Measurements from ENCODE around the gene ACTN1. TPM values are rescaled to one million over a fixed set of nuclear protein-coding genes. Genes with fewer than 3 reads are reported as not detected.

Gene ACTN1
- total RNA-seq, 4 donors from 2014 or later, result 103 to 254 (median 136) TPM

DNA sequence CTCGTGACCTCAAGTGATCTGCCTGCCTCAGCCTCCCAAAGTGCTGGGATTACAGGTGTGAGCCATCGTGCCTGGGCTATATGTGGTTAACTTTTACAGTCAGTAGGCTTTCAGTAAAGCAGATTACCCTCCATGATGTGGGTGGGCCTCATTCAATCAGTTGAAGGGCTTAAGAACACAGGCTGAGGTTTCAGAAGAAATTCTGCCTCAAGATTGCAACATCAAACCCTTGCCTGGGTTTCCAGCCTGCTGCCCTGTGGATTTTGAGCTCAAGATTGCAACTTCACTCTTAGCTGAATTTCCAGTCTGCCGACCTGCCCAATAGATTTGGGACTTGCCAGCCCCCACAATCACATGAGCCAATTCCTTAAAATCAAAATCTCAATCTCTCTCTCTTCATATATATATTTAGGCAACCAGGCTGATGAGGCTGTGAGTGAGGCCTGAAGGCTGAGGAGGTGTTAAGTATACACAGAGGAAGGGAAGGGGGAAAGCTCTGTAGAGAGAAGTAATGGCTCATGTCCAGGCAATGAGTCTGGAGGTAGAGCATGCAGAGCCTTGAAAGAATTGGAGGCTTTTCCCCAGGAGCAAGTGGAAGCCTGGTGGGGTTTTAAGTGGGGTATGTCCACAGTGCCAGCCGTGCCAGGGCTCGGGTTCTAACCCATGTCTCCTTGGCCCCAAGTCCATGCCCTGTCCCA lies 33.3 kb upstream of the ACTN1 start:
- DNase-seq (ENCODE audit: low spot score), result no peak
- ATAC-seq (ENCODE audit: low FRiP score), result no peak
- TF ChIP-seq, protein P1, sequence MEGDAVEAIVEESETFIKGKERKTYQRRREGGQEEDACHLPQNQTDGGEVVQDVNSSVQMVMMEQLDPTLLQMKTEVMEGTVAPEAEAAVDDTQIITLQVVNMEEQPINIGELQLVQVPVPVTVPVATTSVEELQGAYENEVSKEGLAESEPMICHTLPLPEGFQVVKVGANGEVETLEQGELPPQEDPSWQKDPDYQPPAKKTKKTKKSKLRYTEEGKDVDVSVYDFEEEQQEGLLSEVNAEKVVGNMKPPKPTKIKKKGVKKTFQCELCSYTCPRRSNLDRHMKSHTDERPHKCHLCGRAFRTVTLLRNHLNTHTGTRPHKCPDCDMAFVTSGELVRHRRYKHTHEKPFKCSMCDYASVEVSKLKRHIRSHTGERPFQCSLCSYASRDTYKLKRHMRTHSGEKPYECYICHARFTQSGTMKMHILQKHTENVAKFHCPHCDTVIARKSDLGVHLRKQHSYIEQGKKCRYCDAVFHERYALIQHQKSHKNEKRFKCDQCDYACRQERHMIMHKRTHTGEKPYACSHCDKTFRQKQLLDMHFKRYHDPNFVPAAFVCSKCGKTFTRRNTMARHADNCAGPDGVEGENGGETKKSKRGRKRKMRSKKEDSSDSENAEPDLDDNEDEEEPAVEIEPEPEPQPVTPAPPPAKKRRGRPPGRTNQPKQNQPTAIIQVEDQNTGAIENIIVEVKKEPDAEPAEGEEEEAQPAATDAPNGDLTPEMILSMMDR (IDR thresholded peaks at IDR 0.05), result no peak

DNA sequence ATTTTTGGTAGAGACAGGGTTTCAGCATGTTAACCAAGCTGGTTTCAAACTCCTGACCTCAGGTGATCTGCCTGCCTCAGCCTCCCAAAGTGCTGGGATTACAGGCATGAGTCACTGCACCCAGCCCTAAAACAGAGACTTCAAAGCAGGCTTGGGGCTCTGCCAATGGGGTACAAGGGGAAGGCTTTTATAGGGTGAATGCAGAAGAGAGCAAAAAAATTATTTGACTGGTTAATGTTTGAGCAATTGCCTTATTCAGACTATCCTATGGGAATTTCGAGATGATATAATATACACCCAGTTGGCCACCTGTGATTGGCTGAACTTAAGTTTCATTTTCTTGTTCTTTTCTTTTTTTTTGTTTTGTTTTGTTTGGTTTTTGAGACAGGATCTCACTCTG lies 31.5 kb upstream of the ACTN1 start:
- TF ChIP-seq, protein P1 (IDR thresholded peaks at IDR 0.05), result no peak
- no peak for DNase-seq (ENCODE audit: low spot score)
- ATAC-seq (ENCODE audit: low FRiP score), result no peak

DNA sequence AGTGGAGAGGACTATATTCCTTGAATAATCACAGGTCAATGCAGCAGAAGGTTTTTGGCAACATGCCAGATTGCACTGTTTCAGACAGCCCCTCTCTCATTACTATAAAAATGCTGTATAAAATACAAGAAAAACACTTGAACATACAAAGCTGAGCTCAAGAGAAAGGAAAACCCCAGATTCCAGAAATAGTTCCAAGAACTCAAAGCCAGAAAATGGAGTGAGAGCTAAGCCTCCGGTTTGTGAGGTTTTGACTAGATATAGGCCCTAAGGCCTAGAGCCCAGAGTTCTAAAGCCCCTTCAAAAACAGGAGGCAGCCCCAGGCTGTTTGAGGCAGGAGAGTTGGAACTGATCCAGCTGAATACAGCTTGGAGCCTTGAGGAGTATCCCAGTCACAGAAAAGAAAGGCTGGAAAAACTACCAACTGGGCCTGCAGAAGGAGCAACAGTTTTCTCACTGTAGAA lies 29.4 kb upstream of the ACTN1 start:
- ATAC-seq (ENCODE audit: low FRiP score) (no peak), DNase-seq (ENCODE audit: low spot score) (no peak)
- TF ChIP-seq, protein P1 (IDR thresholded peaks at IDR 0.05), result no peak

DNA sequence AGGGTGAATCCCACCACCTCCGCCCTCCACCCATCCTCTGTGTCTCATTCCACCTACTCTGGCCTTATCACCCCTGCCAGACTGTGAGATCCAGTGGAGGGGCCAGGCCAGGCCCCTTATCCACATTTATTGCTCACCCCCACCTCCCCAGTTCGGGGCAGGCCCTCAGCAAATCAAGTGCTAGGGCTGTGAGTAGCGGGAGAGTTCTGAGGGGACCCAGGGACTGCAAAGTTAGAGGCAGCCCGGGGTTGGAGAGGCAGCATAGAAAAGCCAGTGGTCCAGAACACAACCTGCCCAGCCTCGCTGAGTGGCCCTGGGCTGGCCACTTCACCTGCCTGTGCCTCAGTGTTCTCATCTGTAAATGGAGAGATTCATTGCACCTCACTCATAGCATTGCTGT lies 27.2 kb upstream of the ACTN1 start:
- TF ChIP-seq, protein P1 (IDR thresholded peaks at IDR 0.05), result no peak
- ATAC-seq (ENCODE audit: low FRiP score), result no peak

DNA sequence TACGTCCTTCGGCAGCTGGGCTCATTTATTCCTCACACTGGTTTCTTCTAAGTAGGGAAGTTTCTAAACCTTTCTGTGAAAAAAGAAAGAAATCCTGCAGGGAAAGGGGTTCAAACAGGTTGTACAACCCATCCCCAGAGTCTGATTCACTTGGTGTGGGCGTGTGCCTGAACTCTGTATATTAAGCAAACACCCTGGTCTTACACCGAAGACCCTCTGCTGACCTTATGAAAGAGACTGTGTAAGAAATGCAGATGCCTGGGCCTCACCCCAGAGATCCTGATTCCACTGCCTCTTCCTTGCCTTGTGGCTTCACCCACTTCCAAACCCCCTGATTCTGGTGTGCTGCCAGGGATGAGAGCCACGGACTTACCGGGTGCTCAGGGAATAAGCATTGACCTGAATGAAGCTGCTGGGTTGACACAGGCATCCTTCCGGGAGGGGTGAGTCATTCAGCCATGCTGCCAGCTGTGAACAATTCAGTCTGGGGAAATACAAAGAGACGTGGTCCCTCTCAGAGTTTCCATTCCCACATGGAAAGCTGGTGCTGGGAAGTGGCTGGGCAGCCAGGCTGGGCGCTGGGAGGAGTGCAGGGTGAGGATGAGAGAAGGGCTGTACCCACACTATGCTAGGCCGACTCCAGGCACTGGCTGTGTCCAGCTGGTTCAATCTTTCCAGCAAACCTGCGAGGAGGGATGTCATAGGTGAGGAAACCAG lies 26.5 kb upstream of the ACTN1 start:
- ATAC-seq (ENCODE audit: low FRiP score), result peak; percentile 89
- TF ChIP-seq, protein P1 (IDR thresholded peaks at IDR 0.05), result no peak
- DNase-seq (ENCODE audit: low spot score), result peak; percentile 56

More for the DNA sequence above, 27.2 kb upstream of the ACTN1 start:
- DNase-seq (ENCODE audit: low spot score), result no peak

DNA sequence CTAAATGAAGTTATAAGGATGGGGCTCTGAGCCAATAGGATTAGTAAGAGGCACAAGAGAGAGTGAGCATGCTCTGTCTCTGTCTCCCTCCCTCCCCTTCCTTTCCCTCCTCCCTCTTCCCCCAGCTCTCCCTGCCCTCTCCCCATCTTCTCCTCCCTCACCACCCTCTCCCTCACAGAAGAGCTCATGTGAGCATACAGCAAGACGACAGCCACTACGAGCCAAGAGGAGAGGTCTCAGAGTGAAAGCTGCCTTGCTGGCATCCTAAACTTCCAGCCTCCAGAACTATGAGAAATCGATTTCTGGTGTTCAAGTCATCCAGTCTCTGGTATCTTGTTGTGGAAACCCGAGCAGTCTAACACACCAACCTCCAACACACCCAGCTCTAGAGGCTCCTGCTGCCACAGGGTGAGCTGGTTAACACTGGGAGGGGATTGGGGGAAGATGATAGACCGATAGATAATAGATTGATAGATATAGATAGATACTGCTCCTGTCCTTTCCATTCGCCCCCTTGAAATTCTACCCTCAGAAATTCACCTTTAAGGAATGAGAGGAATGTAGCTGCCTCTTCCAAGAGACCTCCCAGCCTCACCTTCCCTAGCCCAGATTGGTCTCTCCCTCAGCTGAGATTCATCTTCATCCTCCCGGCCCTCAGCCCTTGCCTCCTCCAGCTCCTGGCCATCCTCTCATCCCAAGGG lies 25.8 kb upstream of the ACTN1 start:
- TF ChIP-seq, protein P1 (IDR thresholded peaks at IDR 0.05), result no peak
- no peak for DNase-seq (ENCODE audit: low spot score)
- ATAC-seq (ENCODE audit: low FRiP score), result peak; percentile 27
